Osteocyte (in vitro differentiated cells): Measurements from ENCODE around the gene SHCBP1. TPM values are rescaled to one million over a fixed set of nuclear protein-coding genes. Genes with fewer than 3 reads are reported as not detected.
A peak's percentile ranks its signal among the peaks of the same experiment; 100 is the strongest.
"Not testable (repeated sequence)": the region's sequence is repeated elsewhere in the genome, so short reads cannot be mapped to it uniquely, and the experiment has no call there.

ENCODE experiments used
- DNase-seq: peaks from one replicate; pipeline ENCODE4 v3.0.0; 2021; ENCODE audit warnings: mixed read lengths; ENCODE audit not compliant: unreplicated experiment; ENCODE audit errors: extremely low spot score
- H3K27ac Mint-ChIP-seq: one replicate; pipeline ENCODE4 v1.8.0; 2021; ENCODE audit warnings: mild to moderate bottlenecking, mixed read lengths; ENCODE audit not compliant: unreplicated experiment
- H3K27me3 Mint-ChIP-seq: one replicate; pipeline ENCODE4 v1.8.0; 2021; ENCODE audit warnings: mixed read lengths; ENCODE audit not compliant: unreplicated experiment
- H3K36me3 Mint-ChIP-seq: one replicate; pipeline ENCODE4 v1.8.0; 2021; ENCODE audit warnings: mixed read lengths; ENCODE audit not compliant: unreplicated experiment
- H3K4me1 Mint-ChIP-seq: one replicate; pipeline ENCODE4 v1.8.0; 2021; ENCODE audit warnings: mixed read lengths; ENCODE audit not compliant: unreplicated experiment
- H3K4me3 Mint-ChIP-seq: one replicate; pipeline ENCODE4 v1.8.0; 2021; ENCODE audit warnings: mild to moderate bottlenecking, moderate library complexity, mixed read lengths; ENCODE audit not compliant: unreplicated experiment
- H3K9me3 Mint-ChIP-seq: one replicate; pipeline ENCODE4 v1.8.0; 2021; ENCODE audit warnings: mixed read lengths; ENCODE audit not compliant: unreplicated experiment
- CTCF ChIP-seq: fragments of 200-600 bp; sonication (generic); IDR thresholded peaks from 2 replicates; pipeline ENCODE4 v1.5.0; 2021; ENCODE audit warnings: antibody characterized with exemption, mild to moderate bottlenecking, moderate library complexity
- total RNA-seq: library from RNA; stranded (reverse); gene quantifications from 2 replicates; pipeline ENCODE4 v1.2.1, GENCODE V29; 2021

The SHCBP1 gene
- total RNA-seq, 1 donor from 2014 or later: 5.8 TPM

- not testable (repeated sequence) for H3K27ac Mint-ChIP-seq, H3K9me3 Mint-ChIP-seq, H3K4me1 Mint-ChIP-seq, H3K36me3 Mint-ChIP-seq
- Mint-ChIP-seq H3K27me3 (peaks cover 10% of the 10 kb centered on the region), H3K4me3 (peak overlapping the region; percentile 5)
- peak; percentile 95 for TF ChIP-seq CTCF
- DNase-seq: peak; percentile 90
These were observed 66.7 kb downstream of the SHCBP1 start for GRCh38 chr16:46554435-46554834.

GRCh38 chr16:46549477-46549876 lies 71.7 kb downstream of the SHCBP1 start:
- Mint-ChIP-seq H3K4me3 (no peak overlapping the region), H3K27ac (no peak overlapping the region), H3K27me3 (peaks cover 43% of the 10 kb centered on the region), H3K36me3 (no peaks in the 10 kb centered on the region), H3K9me3 (no peaks in the 10 kb centered on the region), H3K4me1 (no peaks in the 10 kb centered on the region)
- no peak for TF ChIP-seq CTCF
- no peak for DNase-seq

Other genes starting within 250 kb of the SHCBP1 start
- 103 and 109 TPM in 2 replicates for gene VPS35, start 67.8 kb upstream of the SHCBP1 start, total RNA-seq
- gene ORC6, start 68.3 kb upstream of the SHCBP1 start, total RNA-seq: 8.5 and 8.8 TPM in 2 replicates
- 0.24 and 0.42 TPM in 2 replicates for gene MYLK3, start 127.0 kb upstream of the SHCBP1 start, total RNA-seq
- 14.0 and 14.5 TPM in 2 replicates for gene C16orf87, start 209.8 kb upstream of the SHCBP1 start, total RNA-seq